ENCODE results near the gene ARL13B. TPM values are rescaled to one million over a fixed set of nuclear protein-coding genes. Genes with fewer than 3 reads are reported as not detected.

Gene ARL13B
- total and polyA plus RNA-seq, 2 donors (not counting 3 experiments of a cell fraction or from before 2014, with no cell fraction given): 3.8 to 8.6 TPM

DNA sequence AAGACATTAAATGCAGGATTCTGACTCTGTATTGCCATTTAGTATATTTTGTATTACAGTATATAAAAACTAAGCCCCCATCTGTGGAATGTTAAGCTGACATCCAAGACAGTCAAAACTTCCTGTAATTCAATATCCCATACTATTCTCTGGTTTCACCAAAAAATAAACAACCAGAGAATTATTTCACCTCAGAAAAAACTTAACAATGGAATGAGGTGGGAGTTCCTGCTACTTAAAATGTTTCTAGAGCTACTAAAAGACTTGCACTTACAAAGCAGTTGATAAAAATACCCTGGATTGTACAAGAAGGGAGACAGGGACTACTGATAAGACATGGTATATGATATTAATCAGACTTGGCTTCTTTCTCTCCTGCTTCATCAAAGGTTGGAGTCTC is 8.3 kb downstream of the ARL13B start:
- dilution Hi-C loops (cut with MboI; ENCODE audit: extremely low pct_ligation_motif_present, low sequenced_read_pairs) (no loop called here), intact Hi-C loops (cut with micrococcal nuclease) (no loop called here)
- Histone ChIP-seq H2AFZ (ENCODE audit: low read depth, low read length) (no peak overlapping the region), H3K4me1 (ENCODE audit: control insufficient read depth, extremely low read depth, insufficient read depth, low read length) (peaks cover 9% of the 10 kb centered on the region), H3K4me3 (replicated peaks in 1 of 3; ENCODE audit: insufficient read depth in 1 of 3, low read depth in 1 of 3, low read length in 3 of 3) (no peak overlapping the region), H3K9me3 (replicated peaks; ENCODE audit: control insufficient read depth, insufficient read depth, low read length) (no peaks in the 10 kb centered on the region), H3K9ac (replicated peaks; ENCODE audit: extremely low read depth, insufficient read depth, low read length) (peak overlapping the region; percentile 9), H4K20me1 (replicated peaks; ENCODE audit: control insufficient read depth, extremely low read depth, insufficient read depth, low read length) (no peaks in the 10 kb centered on the region), H3K27ac (ENCODE audit: insufficient read depth, low read depth, low read length) (no peak overlapping the region), H3K4me2 (ENCODE audit: insufficient read depth, low read length) (peak overlapping the region; percentile 53), H3K27me3 (ENCODE audit: control insufficient read depth in 2 of 2, insufficient read depth in 2 of 2, low read length in 2 of 2) (no peaks in the 10 kb centered on the region), H3K79me2 (ENCODE audit: control insufficient read depth, insufficient read depth, low read length) (peaks cover 2% of the 10 kb centered on the region), H3K9me1 (replicated peaks; ENCODE audit: control insufficient read depth, extremely low read depth, insufficient read depth, low read length) (no peaks in the 10 kb centered on the region), H3K36me3 (ENCODE audit: control insufficient read depth in 2 of 2, extremely low read depth in 1 of 2, insufficient read depth in 2 of 2, low read length in 2 of 2) (no peaks in the 10 kb centered on the region)
- DNase-seq (ENCODE audit: low read depth, low spot score) (peak; percentile 41), FAIRE-seq (no peak)
- ChIA-PET CTCF (interaction anchor here (1.6 to 2.2 kb wide), 2 partner anchors 43 to 81 kb away, joined by 3 to 6 read pairs; no protein-coding TSS in a partner anchor), POLR2A (no interaction called here)
- BruUV-seq (replicated peaks): no TSS peak
- TF ChIP-seq, protein P1, sequence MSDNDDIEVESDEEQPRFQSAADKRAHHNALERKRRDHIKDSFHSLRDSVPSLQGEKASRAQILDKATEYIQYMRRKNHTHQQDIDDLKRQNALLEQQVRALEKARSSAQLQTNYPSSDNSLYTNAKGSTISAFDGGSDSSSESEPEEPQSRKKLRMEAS (IDR thresholded peaks at IDR 0.05; ENCODE audit: insufficient read depth, insufficient read length): no peak
- TF ChIP-seq EZH2 (IDR thresholded peaks at IDR 0.05; ENCODE audit: borderline replicate concordance, low read depth, low read length, severe bottlenecking) (no peak), JUN (IDR thresholded peaks at IDR 0.05; ENCODE audit: borderline replicate concordance, insufficient read depth, insufficient read length, low read depth) (no peak), POLR2AphosphoS5 (IDR thresholded peaks at IDR 0.05; ENCODE audit: insufficient read depth, low read depth, low read length) (no peak), POLR2A (IDR thresholded peaks at IDR 0.05; ENCODE audit: low read depth, low read length) (no peak), FOS (IDR thresholded peaks at IDR 0.05; ENCODE audit: borderline replicate concordance, insufficient read depth, low read length) (no peak), MYC (IDR thresholded peaks at IDR 0.05; ENCODE audit: low read depth, low read length) (no peak), GATA2 (IDR thresholded peaks at IDR 0.05; ENCODE audit: insufficient read depth, insufficient read length, low read depth, low read length) (no peak)
- TF ChIP-seq, protein P2, sequence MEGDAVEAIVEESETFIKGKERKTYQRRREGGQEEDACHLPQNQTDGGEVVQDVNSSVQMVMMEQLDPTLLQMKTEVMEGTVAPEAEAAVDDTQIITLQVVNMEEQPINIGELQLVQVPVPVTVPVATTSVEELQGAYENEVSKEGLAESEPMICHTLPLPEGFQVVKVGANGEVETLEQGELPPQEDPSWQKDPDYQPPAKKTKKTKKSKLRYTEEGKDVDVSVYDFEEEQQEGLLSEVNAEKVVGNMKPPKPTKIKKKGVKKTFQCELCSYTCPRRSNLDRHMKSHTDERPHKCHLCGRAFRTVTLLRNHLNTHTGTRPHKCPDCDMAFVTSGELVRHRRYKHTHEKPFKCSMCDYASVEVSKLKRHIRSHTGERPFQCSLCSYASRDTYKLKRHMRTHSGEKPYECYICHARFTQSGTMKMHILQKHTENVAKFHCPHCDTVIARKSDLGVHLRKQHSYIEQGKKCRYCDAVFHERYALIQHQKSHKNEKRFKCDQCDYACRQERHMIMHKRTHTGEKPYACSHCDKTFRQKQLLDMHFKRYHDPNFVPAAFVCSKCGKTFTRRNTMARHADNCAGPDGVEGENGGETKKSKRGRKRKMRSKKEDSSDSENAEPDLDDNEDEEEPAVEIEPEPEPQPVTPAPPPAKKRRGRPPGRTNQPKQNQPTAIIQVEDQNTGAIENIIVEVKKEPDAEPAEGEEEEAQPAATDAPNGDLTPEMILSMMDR (IDR thresholded peaks at IDR 0.05; ENCODE audit: extremely low read depth in 1 of 2, insufficient read depth in 1 of 2, low read depth in 1 of 2, low read length in 2 of 2): no peak
